SU-DHL-6 (cell line): Measurements from ENCODE around the gene COL26A1.

ENCODE experiments used
- H2AFZ ChIP-seq: fragments of 200-600 bp; sonication (generic); 2 replicates; pipeline ENCODE4 v1.6.1; 2014; ENCODE audit warnings: low read depth, mild to moderate bottlenecking, moderate library complexity, mixed read lengths, antibody characterized with exemption, low read length; ENCODE audit not compliant: severe bottlenecking
- H3F3A ChIP-seq: fragments of 200-600 bp; shearing (Covaris generic); 2 replicates; pipeline ENCODE4 v1.6.0; 2016; ENCODE audit warnings: antibody characterized with exemption, mild to moderate bottlenecking; ENCODE audit not compliant: insufficient read depth
- H3K27ac ChIP-seq: fragments of 200-600 bp; sonication (generic); 2 replicates; pipeline ENCODE4 v1.5.1; 2016; ENCODE audit warnings: low read depth, mild to moderate bottlenecking, low read length, moderate library complexity, mixed read lengths
- H3K27me3 ChIP-seq: fragments of 200-600 bp; sonication (generic), shearing (Covaris generic); 2 replicates; pipeline ENCODE4 v1.6.0; 2014; ENCODE audit warnings: mild to moderate bottlenecking, low read length
- H3K36me3 ChIP-seq: fragments of 200-600 bp; sonication (generic); 2 replicates; pipeline ENCODE4 v1.6.1; 2014; ENCODE audit warnings: mild to moderate bottlenecking, low read length, mixed read lengths
- H3K4me2 ChIP-seq: fragments of 300-600, 200-600 bp; shearing (Covaris generic), sonication (generic); 2 replicates; pipeline ENCODE4 v1.6.0; 2014; ENCODE audit warnings: low read length, low read depth, mild to moderate bottlenecking; ENCODE audit not compliant: poor library complexity, severe bottlenecking
- H3K4me3 ChIP-seq: fragments of 200-600 bp; sonication (generic); 2 replicates; pipeline ENCODE4 v1.5.1; 2014; ENCODE audit warnings: antibody characterized with exemption, low read length, mild to moderate bottlenecking, mixed read lengths; ENCODE audit not compliant: insufficient read depth, poor library complexity, severe bottlenecking
- H3K79me2 ChIP-seq: fragments of 200-600 bp; sonication (generic); 2 replicates; pipeline ENCODE4 v1.6.1; 2014; ENCODE audit warnings: mild to moderate bottlenecking, low read length, moderate library complexity; ENCODE audit not compliant: insufficient read depth
- H3K9ac ChIP-seq: fragments of 200-600 bp; sonication (generic); 2 replicates; pipeline ENCODE4 v1.7.0; 2014; ENCODE audit warnings: mild to moderate bottlenecking, low read length
- H3K9me2 ChIP-seq: fragments of 200-600 bp; sonication (generic); replicated peaks from 2 replicates; pipeline ENCODE4 v1.6.1; 2014; ENCODE audit warnings: low read length; ENCODE audit not compliant: insufficient read depth
- H3K9me3 ChIP-seq: fragments of 200-600 bp; sonication (generic); 2 replicates; pipeline ENCODE4 v1.6.1; 2014; ENCODE audit warnings: low read length, mixed read lengths; ENCODE audit not compliant: insufficient read depth
- H4K20me1 ChIP-seq: fragments of 200-600 bp; sonication (generic); 2 replicates; pipeline ENCODE4 v1.6.1; 2014; ENCODE audit warnings: low read depth, mild to moderate bottlenecking, antibody characterized with exemption, low read length, moderate library complexity, mixed read lengths
- EZH2phosphoT487 ChIP-seq: fragments of 200-600 bp; sonication (generic), shearing (Covaris generic); conservative IDR thresholded peaks from 2 replicates; pipeline ENCODE4 v1.6.1; 2018; ENCODE audit warnings: mild to moderate bottlenecking, antibody characterized with exemption, low read length, moderate library complexity, mixed read lengths
- TF ChIP-seq, protein P1 (sequence below): fragments of 200-600 bp; sonication (generic); IDR thresholded peaks from one replicate; pipeline ENCODE4 v1.5.1; 2017; ENCODE audit warnings: antibody characterized with exemption, mild to moderate bottlenecking, low read length, moderate library complexity; ENCODE audit not compliant: insufficient read depth, poor library complexity, severe bottlenecking

COL26A1 gene

DNA sequence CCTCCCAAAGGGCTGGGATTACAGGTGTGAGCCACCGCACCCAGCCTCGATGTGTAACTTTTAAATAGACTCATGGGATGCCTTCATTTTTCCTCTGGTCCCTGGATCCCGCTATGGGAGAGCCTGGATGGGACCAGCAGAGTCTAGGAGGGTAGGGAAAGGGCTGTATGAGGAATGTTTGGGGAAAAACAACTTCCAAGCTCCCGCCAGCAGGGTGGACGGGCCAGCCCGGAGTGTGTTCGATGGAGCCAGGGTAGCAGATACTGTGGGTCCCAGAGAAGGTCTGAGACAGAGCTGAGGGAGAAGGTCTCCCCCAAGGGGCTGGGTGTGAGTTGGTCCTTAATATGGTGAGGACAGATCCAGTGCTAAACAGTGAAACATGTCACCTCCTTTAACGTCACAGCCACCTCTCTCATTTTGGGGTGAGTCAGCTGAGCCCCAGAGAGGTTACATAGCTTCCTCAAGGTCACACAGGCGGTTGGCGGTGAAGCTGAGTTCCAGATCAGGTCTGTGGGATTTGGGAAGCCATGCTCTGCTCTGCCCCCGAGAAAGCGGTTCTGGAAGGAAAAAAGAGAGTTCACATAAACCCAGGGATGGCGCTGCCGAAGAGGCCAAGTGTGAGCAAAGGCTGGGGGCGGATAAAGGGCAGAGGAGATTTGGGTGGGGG lies 200.0 kb downstream of the COL26A1 start:
- no peak overlapping the region for H2AFZ ChIP-seq

DNA sequence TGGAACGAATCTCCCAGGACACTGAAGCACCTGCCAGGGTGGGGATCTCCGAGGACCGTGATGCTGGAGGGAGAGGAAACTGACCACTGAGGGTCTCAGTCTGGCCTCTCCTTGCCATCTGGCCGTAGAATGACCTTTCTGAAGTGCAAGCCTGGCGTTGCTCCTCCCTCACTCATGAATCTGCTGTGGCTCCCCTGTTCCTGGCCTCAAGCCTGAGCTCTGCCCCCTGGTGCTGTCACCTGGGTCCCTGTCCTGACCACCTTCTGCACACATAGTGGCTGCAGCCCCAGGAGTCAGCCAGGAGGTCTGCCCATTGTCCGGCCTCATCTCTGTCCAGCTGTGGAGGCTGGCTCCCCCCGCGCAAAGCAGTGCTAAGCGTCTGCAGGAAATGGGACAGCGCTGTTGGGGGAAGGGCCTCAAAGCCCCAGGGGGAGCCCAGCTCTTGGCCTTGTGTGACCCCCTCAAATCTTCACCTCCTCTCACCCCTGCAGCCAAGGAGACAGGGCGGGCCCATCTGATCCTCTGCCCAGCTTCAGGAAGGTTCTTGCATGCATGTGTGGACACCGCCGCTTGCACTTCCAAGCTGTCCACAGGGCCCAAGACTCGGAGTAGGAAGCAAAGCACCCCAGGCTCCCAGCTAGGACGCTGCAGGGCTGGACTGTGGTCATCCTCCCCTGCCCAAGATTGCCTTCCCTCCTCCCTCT lies 200.7 kb downstream of the COL26A1 start:
- no peak for TF ChIP-seq EZH2phosphoT487
- TF ChIP-seq, protein P1, sequence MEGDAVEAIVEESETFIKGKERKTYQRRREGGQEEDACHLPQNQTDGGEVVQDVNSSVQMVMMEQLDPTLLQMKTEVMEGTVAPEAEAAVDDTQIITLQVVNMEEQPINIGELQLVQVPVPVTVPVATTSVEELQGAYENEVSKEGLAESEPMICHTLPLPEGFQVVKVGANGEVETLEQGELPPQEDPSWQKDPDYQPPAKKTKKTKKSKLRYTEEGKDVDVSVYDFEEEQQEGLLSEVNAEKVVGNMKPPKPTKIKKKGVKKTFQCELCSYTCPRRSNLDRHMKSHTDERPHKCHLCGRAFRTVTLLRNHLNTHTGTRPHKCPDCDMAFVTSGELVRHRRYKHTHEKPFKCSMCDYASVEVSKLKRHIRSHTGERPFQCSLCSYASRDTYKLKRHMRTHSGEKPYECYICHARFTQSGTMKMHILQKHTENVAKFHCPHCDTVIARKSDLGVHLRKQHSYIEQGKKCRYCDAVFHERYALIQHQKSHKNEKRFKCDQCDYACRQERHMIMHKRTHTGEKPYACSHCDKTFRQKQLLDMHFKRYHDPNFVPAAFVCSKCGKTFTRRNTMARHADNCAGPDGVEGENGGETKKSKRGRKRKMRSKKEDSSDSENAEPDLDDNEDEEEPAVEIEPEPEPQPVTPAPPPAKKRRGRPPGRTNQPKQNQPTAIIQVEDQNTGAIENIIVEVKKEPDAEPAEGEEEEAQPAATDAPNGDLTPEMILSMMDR, result no peak
- H3K4me2 ChIP-seq, result no peak overlapping the region

More for the DNA sequence above, 200.0 kb downstream of the COL26A1 start:
- Histone ChIP-seq H3F3A (no peaks in the 10 kb centered on the region), H3K9me3 (no peaks in the 10 kb centered on the region), H3K27ac (no peak overlapping the region), H3K27me3 (no peaks in the 10 kb centered on the region), H3K9me2 (no peaks in the 10 kb centered on the region), H3K4me2 (no peak overlapping the region), H3K9ac (no peak overlapping the region), H3K79me2 (no peaks in the 10 kb centered on the region), H3K4me3 (no peak overlapping the region), H3K36me3 (no peaks in the 10 kb centered on the region), H4K20me1 (no peaks in the 10 kb centered on the region)
- TF ChIP-seq, protein P1, result no peak
- no peak for TF ChIP-seq EZH2phosphoT487

DNA sequence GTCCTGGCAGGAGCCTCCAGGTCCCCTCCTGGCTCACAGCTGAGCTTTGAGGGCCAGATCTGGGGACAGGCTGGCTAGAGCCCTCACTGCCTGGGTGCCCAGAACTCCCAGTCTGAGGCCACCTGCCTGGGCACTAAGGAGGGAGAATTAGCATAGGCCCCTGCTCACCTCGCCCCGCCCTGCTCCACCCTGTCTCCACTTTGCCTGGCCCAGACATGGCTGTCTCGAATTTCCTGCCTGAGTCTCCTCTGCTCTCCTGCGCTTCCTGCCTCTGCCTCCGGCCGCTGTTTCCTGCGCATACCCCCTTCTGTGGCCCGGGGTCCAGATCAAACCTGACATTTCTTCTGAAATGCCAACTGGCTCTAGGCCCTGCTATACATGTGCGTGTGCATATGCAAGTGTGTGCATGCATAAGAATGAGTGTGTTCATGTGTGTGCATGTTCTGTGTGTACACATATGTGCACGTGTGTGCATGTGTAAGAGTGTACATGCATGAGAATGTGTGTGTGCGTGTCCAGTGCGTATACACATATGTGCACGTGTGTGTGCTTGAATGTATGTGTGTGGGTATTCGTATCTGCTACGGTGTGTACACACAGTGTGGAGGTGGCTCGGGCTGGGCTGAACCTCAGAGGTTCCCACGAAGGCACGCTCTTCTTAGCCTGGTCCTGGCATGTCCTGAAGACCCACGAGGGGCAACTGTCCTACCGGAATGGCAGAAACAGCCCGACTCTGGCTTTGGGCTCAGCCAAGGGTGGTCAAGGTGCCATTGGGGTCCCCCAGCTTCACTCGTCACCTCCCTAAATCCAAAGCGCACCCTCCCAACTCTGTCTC lies 201.5 kb downstream of the COL26A1 start:
- Histone ChIP-seq H3K9me3 (no peaks in the 10 kb centered on the region), H3K9ac (no peak overlapping the region), H3K79me2 (no peaks in the 10 kb centered on the region), H3K36me3 (no peaks in the 10 kb centered on the region), H3F3A (no peaks in the 10 kb centered on the region), H3K9me2 (no peaks in the 10 kb centered on the region), H3K27me3 (peaks cover 9% of the 10 kb centered on the region; the same call in 1 of the 2 replicates), H3K4me3 (no peak overlapping the region), H2AFZ (no peak overlapping the region), H4K20me1 (no peaks in the 10 kb centered on the region), H3K4me2 (no peak overlapping the region), H3K27ac (no peak overlapping the region)
- TF ChIP-seq, protein P1, result no peak
- TF ChIP-seq EZH2phosphoT487, result no peak

More for the DNA sequence above, 200.7 kb downstream of the COL26A1 start:
- Histone ChIP-seq H3K9ac (no peak overlapping the region), H2AFZ (no peak overlapping the region), H4K20me1 (no peaks in the 10 kb centered on the region), H3K4me3 (no peak overlapping the region), H3K9me2 (no peaks in the 10 kb centered on the region), H3K36me3 (no peaks in the 10 kb centered on the region), H3K27me3 (peaks cover 1% of the 10 kb centered on the region; the same call in 1 of the 2 replicates), H3K9me3 (no peaks in the 10 kb centered on the region), H3F3A (no peaks in the 10 kb centered on the region), H3K79me2 (no peaks in the 10 kb centered on the region), H3K27ac (no peak overlapping the region)
